Posterior cingulate gyrus (tissue), 11 donors: ENCODE measurements around the gene TOMT.

Experiments
- DNase-seq, 10 donors: peaks; one replicate each; pipeline versions ENCODE4 v3.0.0 to v3.0.0-alpha.2; 2020 to 2021; ENCODE audit warnings: mixed read lengths in 3 of 10
- intact Hi-C: fragments of 100-400 bp; cut with DNase I; formaldehyde crosslinking; loops from one replicate; pipeline ENCODE4 v1.15.1; 2023

TOMT gene

GRCh38 chr11:72084965-72085364 is 20.8 kb upstream of the TOMT start:
- intact Hi-C loops: no loop called here
- no peak for DNase-seq

DNA sequence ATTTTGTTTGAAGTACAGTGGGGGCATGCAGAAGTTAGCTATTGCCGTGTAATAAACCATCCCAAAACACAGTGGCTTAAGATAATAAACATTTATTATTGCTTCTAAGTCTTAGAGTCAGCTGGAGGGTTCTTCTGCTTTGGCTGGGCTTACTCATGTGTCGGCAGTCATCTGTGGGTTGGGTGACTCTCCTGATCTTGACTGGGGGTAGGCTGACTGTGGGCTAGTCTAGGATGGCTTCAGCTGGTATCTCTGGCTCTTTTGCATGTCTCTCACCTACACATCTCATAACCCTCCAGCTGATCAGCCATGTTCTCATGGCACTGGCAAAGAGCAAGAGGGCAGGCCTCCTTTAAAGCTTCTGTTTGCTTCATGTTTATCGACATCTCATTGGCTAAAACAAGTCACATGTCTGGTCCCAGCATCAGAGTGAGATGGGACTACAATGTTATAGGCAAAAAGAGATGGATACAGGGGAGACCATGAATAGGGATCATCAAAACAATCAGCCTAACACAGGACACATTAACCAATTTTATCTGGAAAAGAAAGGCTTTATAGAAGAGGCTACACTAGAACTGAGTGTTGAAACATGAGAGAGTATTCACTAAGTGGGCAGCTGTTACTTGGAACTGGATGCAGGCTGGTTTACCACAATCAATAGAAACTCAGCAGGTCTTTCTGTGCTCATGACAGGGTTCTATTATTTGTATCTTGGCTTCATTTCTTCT is 19.9 kb upstream of the TOMT start:
- DNase-seq: peak in 4 of 10 donors; percentile 11 to 44 (median 30)
- intact Hi-C loops: no loop called here

- DNase-seq: no peak
- intact Hi-C loops: no loop called here
Measured at GRCh38 chr11:72088076-72088808, 17.5 kb upstream of the TOMT start.

GRCh38 chr11:72091292-72091691 is 14.4 kb upstream of the TOMT start:
- DNase-seq: peak in 8 of 10 donors; percentile 64 to 93 (median 77)
- intact Hi-C loops: loop anchor here (1.0 to 5.0 kb wide), 2 partner anchors 66 to 114 kb away; no protein-coding TSS in a partner anchor

DNA sequence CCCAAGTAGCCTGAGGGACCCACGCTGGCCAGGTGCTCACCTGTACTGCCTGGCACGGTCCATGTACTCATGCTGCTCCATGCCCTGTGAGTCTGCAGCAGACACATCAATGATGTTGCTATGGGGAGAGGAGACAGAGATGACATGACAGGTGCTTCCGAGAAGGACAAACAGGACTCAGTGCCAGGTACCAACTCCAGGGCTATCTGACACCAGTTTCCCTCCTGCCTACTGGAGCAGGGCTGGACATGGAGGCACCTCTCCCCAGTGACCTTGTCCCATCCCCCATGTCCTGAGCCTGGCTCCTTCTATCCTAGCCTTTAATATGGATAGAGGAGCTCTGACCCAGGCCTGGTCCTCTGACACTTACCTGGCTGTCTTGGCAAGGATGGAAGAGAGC is 7.0 kb upstream of the TOMT start:
- DNase-seq: no peak
- intact Hi-C loops: no loop called here

DNA sequence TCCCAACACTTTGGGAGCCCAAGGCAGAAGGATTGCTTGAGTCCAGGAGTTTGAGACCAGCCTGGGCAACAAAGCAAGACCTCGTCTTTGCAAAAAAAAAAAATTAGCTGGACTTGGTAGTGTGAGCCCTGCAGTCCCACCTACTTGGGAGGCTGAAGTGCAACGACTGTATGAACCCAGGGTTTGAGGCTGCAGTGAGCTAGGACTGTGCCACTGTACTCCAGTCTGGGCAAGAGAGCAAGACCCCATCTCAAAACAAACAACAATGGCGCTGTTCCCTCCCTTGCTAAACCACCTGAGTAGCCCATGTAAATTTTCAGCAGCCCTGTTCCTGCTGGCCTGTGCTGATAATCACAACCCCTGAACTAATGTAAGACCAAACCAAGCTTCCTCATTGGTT is 5.7 kb upstream of the TOMT start:
- DNase-seq: peak in 1 of 10 donors; percentile 4
- intact Hi-C loops: loop anchor here (5.0 kb wide), 1 partner anchor 173 kb away; the partner anchor contains the start of genes RNF121 and XNDC1N

DNA sequence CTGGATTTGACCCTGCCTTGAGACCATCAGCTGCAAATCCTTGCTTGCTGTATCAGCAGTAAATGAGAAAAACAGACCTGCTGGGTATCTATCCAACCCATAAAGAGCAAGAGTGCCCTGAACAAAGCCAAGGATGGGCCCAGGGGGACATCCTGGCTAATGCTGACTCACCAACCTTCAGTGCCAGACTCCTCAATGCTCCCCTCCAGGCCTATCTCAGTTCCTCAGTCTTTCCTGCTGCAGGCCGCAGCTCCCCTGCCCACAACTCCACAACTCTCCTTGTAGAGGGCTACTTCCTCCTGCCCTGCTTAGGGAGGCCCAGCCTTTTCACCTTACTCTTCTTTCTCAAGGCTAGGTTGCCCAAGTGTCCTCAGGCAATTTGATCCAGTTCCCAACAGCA is 5.3 kb upstream of the TOMT start:
- intact Hi-C loops: loop anchor here (5.0 kb wide), 1 partner anchor 173 kb away; the partner anchor contains the start of genes RNF121 and XNDC1N
- DNase-seq: no peak

GRCh38 chr11:72102162-72102561 is 3.6 kb upstream of the TOMT start:
- peak in 1 of 10 donors; percentile 9 for DNase-seq
- intact Hi-C loops: loop anchor here (5.0 kb wide), 1 partner anchor 175 kb away; the partner anchor contains the start of genes RNF121 and XNDC1N

DNA sequence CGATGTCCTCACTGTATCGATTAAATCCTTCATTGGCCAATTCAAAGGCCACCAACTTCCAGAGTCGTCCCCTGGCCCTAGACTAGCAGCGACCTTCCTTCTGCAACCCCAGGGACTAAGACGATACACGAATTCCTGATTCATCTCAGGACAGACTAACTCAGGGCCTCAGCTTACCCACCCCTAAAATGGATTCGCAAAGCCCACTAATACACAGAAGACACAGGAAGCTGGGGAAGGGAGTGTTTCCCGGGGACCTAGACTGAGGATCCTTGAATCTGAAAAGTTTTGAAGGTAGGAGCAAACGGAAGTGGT is 3.1 kb upstream of the TOMT start:
- intact Hi-C loops: loop anchor here (5.0 kb wide), 1 partner anchor 175 kb away; the partner anchor contains the start of genes RNF121 and XNDC1N

DNA sequence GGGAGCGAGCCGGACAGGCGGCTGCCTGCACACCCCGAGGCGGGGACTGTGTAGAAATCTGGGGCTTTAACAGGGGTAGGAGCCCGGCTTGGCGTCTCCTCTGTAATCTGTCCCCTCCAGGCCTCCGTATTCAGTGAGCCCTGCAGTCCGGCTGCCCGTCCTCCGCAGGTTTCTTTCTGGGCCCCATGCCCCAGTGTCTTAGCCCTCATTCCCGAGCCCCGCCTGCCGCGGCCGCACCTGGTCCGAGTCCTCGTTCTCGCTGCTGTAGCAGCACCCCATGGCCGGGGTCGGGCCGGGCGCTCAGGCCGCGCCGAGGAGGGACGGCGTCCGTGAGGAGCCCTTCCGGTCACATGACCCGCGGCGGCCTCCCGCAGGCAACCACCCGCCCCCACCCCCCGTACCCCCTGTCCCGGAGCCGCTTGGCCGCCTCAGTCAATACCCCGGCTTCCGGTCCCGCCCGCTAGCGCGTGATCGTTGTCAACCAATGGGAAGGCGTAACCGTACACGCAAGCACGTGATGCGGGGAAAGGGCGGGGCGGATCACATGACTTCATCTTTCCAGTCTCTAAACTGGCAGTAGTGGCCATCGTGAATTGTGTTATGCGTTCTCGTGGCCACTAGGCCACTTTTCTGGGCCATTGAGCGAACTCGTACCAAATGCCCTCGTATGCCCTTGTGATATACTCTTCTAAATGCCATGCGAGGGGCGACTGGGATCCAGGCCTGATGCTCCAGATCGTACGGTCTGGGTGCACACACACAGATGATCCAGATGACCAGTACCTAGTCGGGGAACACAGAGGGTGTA is 2.6 kb upstream of the TOMT start, which contains the start of gene LAMTOR1:
Gene LAMTOR1 (minus strand): TSS at position 352 of the 808 bp plus-strand sequence. CDS start 73 bp downstream, at position 279.
- intact Hi-C loops: loop anchor here (1.0 to 5.0 kb wide), 3 partner anchors 9 to 176 kb away; partner anchors contain the start of genes ANAPC15, LRRC51, NUMA1 and RNF121
- DNase-seq: peak; percentile 97 to 100 (median 99)

More for the DNA sequence above, 3.1 kb upstream of the TOMT start:
- no peak for DNase-seq

GRCh38 chr11:72103754-72104167 is 2.0 kb upstream of the TOMT start:
- intact Hi-C loops: loop anchor here (1.0 to 5.0 kb wide), 3 partner anchors 9 to 176 kb away; partner anchors contain the start of genes ANAPC15, LRRC51, NUMA1 and RNF121
- DNase-seq: no peak

- intact Hi-C loops: loop anchor here (1.0 to 10.0 kb wide), 2 partner anchors 8 to 113 kb away; partner anchors contain the start of genes INPPL1 and LAMTOR1
- no peak for DNase-seq
Measured at GRCh38 chr11:72111300-72112142, 5.8 kb downstream of the TOMT start.

DNA sequence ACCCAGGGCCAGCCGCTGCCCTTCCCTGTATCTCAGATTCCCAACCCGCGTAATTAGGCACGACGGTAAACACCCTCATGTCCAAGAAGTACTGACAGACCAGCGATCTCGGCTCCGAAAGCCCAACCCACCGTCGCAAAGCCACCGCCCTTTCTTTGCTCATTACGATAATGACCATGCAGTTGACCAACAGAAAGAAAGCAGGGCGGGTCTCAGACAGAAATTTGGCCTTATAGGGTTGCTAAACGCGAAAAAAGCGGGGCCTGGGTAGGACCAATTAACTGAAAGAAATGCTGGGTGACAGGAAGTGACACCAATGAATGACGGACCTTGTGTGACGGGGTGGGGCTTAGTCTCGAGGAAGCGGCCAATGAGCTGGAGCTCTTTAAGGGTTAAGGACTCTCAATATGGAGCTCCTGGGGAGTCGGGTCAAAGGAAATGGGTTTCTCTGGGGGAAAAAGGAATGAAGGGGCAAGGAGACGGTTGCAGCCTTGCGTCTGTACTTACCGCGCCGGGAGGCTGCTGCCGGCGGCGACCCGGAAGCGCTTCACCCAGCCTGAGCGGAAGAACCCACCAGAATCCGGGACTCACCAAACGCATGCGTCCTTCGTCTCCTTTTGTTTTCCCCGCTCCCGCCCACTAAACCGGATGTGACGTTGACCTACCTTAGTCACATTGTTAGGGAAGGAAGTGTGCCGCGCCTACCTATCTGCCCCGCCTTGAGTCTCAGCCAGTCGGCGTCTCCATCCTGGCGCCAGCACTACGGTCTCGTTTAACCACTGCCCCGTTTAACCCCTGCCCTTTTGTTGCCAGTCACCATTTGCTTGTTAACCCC is 6.6 kb downstream of the TOMT start, which contains the start of gene ANAPC15:
Gene ANAPC15 (minus strand): TSS at position 553 of the 835 bp plus-strand sequence. CDS start 1,419 bp downstream, outside the sequence.
- peak; percentile 91 to 99 (median 93) for DNase-seq
- intact Hi-C loops: loop anchor here (1.0 to 10.0 kb wide), 2 partner anchors 9 to 112 kb away; partner anchors contain the start of genes INPPL1 and LAMTOR1

GRCh38 chr11:72112978-72113808 is 7.5 kb downstream of the TOMT start:
- DNase-seq: no peak
- intact Hi-C loops: loop anchor here (1.0 to 10.0 kb wide), 2 partner anchors 10 to 112 kb away; partner anchors contain the start of genes INPPL1 and LAMTOR1

- intact Hi-C loops: loop anchor here (10.0 kb wide), 1 partner anchor 110 kb away; the partner anchor contains the start of gene INPPL1
- no peak for DNase-seq
Measured at GRCh38 chr11:72114570-72114969, 8.8 kb downstream of the TOMT start.

DNA sequence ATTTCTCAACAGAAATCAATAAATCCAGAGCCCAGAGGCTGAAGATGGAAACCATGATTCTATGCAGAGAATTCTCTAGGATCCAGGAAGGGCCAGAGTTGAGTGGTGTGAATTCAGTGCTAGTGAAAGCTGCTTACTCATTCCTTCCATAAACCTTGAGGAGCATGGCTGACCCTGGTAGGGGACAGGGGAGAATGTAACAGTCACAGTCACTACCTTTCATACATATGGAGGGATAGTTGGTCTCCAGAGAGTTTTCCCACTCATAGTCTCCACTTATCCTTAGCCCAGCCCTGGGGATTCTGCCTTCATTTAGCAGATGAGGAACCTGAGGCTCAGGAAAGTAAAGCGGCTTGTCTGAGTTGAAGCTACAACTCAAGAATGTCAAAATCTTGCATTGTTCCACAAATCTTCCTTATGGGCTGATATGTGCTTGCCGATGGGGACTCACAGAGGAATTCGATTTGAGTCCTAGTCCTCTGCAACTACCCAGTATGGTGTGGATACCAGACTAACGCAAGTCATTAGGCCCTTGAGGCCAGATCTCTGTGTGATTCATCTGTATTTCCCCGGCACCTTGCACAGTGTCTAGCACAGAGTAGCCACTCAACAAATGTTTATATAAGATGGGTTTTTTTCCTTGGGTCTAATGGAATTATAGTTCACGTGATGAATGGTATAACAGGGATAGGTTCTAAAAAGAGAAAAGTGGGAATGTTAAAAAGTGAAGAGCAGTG is 10.5 kb downstream of the TOMT start:
- intact Hi-C loops: loop anchor here (10.0 kb wide), 1 partner anchor 109 kb away; the partner anchor contains the start of gene INPPL1
- no peak for DNase-seq
